ENCODE data around the gene DCDC2C.

The DCDC2C gene

DNA sequence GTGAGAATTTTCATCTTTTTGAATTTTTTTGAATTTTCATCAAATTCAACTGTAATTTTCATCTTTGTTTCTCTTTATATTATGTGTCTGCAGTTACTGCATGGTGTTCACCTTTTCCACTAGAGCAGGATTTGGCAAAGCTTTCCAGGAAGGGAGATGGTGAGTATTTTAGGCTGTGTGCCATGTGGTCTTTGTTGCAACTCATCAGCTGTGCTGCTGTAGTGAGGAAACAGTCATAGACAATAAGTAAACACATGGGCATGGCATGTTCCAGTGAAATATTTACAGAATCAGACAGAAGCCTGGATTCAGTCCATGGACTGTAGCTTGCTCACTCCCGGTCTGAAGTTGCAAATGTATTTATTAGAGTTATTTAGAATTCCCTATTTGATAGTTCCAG, 120.4 kb downstream of the DCDC2C start:
- in situ Hi-C loops (cut with HindIII; ENCODE audit: low sequenced_read_pairs): no loop called here
- no peak overlapping the region for H3K4me3 ChIP-seq (ENCODE audit: low read depth, low read length)
- TF ChIP-seq, protein P1, sequence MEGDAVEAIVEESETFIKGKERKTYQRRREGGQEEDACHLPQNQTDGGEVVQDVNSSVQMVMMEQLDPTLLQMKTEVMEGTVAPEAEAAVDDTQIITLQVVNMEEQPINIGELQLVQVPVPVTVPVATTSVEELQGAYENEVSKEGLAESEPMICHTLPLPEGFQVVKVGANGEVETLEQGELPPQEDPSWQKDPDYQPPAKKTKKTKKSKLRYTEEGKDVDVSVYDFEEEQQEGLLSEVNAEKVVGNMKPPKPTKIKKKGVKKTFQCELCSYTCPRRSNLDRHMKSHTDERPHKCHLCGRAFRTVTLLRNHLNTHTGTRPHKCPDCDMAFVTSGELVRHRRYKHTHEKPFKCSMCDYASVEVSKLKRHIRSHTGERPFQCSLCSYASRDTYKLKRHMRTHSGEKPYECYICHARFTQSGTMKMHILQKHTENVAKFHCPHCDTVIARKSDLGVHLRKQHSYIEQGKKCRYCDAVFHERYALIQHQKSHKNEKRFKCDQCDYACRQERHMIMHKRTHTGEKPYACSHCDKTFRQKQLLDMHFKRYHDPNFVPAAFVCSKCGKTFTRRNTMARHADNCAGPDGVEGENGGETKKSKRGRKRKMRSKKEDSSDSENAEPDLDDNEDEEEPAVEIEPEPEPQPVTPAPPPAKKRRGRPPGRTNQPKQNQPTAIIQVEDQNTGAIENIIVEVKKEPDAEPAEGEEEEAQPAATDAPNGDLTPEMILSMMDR (IDR thresholded peaks at IDR 0.05; ENCODE audit: low read depth, low read length): no peak
- DNase-seq (ENCODE audit: low read depth, low spot score): no peak

DNA sequence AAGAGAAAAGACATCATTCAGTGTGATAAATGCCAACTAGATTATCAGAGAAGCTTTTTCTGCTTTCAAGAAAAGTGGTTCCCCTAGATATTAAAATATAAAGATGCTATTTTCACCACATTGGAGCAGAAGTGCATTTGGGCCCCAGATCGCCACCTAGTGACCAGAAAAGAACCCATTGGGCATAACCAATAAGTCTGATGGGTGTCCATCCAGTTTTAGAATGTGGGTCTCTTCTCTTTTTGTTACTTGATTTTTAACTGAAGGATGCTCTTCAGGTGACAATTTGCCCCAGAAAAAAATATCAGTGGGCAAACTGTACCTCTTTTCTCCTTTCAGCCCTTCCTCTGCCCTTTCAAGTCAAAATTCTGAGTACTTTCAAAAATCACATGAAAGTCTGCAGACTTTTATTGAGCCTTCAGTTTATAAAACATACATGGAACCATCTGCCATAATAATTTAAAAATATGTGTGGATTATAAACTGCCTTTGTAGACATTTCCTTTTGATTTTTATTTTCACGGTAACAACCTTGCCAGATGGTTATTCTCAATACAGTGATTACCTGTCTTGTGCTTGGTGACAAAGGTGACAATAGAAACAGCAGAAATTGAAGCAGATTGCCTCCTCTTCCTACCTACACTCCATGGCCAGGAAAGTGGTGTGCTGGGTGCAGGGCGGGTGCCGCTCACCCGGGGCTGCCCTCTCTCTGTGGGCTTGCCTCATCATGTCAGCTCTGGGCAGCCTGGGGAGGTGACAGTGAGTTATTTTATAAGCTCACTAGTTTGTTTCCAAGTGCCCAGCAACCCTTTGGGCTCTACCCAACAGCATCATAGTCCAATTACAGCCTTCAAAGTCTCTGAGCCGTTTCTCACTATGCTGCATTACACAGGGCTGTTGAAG, 124.5 kb downstream of the DCDC2C start:
- H3K4me3 ChIP-seq (ENCODE audit: low read depth, low read length): no peak overlapping the region
- TF ChIP-seq, protein P1 (IDR thresholded peaks at IDR 0.05; ENCODE audit: low read depth, low read length): peak; percentile 71
- DNase-seq (ENCODE audit: low read depth, low spot score): peak; percentile 28
- in situ Hi-C loops (cut with HindIII; ENCODE audit: low sequenced_read_pairs): no loop called here

DNA sequence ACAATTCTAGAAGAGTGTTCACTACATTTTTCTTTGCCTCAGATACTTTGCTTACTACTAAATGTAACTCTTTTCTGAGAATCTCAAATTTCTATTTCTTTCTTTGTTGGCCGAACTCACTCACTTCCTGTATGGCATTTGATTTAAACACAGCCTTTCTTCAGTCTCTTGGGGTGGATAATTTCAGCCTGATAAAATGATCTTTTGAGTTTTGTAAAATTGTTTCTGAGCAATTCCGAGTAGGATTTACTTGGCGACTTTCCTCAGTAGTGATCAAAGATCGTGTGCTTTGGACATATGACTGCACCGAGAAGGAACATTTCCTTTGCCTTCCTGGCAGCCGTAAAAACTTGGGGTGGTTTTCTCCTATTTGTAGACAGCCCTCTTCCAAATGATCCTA, 127.4 kb downstream of the DCDC2C start:
- DNase-seq (ENCODE audit: low read depth, low spot score): no peak
- in situ Hi-C loops (cut with HindIII; ENCODE audit: low sequenced_read_pairs): no loop called here
- H3K4me3 ChIP-seq (ENCODE audit: low read depth, low read length): no peak overlapping the region
- TF ChIP-seq, protein P1 (IDR thresholded peaks at IDR 0.05; ENCODE audit: low read depth, low read length): no peak

DNA sequence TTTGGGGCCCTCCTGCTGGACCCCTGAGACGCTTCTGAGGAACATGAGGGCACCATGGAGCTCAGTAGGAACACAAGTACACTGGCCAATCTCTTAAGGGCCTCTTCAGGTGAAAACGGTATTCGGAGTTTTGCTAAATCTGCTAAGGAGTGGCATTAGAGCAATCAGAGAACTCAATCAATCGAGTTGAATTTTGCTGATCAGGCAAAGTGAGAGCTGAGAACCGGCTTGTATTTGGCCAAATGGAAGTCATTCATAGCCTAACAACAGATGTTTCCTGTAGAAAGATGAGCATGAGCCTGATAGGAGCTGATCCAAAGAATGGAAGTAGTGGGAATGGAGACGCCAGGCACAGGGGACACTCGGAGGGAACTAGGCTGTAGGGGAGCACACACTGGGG, 133.7 kb downstream of the DCDC2C start:
- in situ Hi-C loops (cut with HindIII; ENCODE audit: low sequenced_read_pairs): no loop called here
- no peak overlapping the region for H3K4me3 ChIP-seq (ENCODE audit: low read depth, low read length)
- TF ChIP-seq, protein P1 (IDR thresholded peaks at IDR 0.05; ENCODE audit: low read depth, low read length): no peak
- DNase-seq (ENCODE audit: low read depth, low spot score): no peak

DNA sequence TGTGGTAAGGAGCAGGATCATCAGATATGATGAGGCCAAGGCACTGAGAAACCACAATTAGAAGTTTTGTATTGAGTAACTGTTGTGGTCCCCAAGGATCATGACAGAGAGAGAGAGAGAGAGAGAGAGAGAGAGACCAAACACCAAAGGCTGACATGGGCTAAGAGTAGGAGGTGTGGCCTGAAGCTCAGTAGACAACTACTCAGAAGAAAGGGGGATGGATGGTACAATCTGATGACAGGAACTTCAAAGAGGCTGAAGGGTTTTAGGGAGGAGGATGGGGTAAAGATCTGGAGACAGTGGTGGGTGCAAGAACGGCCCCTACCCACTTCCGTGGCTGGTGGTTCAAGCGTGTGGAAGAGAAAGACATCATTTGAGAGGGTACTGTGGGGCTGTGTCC, 135.0 kb downstream of the DCDC2C start:
- H3K4me3 ChIP-seq (ENCODE audit: low read depth, low read length): no peak overlapping the region
- TF ChIP-seq, protein P1 (IDR thresholded peaks at IDR 0.05; ENCODE audit: low read depth, low read length): no peak
- in situ Hi-C loops (cut with HindIII; ENCODE audit: low sequenced_read_pairs): no loop called here
- no peak for DNase-seq (ENCODE audit: low read depth, low spot score)

DNA sequence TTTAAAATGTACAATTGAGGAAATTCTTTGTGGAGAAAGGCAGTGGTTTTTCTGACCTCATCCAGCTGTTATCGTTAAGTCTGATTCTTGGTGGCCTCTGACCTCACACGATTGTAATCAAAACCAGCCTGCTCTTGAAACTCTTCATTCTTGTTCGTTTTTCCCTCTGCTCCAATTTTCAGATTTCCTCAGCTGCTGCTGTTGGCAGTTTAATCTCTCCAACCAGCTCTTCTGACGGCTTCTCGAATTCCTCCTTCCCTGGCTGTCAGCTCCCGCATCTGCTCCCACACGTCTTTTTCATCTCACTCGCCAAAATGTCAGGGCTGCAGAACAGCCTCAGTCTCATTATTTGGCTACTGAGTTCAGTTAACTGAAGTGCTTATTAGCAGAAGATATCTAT, 136.1 kb downstream of the DCDC2C start:
- H3K4me3 ChIP-seq (ENCODE audit: low read depth, low read length): no peak overlapping the region
- in situ Hi-C loops (cut with HindIII; ENCODE audit: low sequenced_read_pairs): no loop called here
- TF ChIP-seq, protein P1 (IDR thresholded peaks at IDR 0.05; ENCODE audit: low read depth, low read length): no peak
- DNase-seq (ENCODE audit: low read depth, low spot score): no peak

Data from astrocyte of the spinal cord (primary cell).